HG03439 (cell line): Measurements from ENCODE around the gene P2RY12.

Experiments
- ATAC-seq: cut with Tn5 transposase; IDR thresholded peaks from one replicate; pipeline ENCODE4 v1.9.1; 2021; ENCODE audit warnings: mild to moderate bottlenecking, moderate library complexity; ENCODE audit not compliant: unreplicated experiment

Gene P2RY12

GRCh38 chr3:151350656-151351055, 33.9 kb downstream of the P2RY12 start:
- no peak for ATAC-seq

DNA sequence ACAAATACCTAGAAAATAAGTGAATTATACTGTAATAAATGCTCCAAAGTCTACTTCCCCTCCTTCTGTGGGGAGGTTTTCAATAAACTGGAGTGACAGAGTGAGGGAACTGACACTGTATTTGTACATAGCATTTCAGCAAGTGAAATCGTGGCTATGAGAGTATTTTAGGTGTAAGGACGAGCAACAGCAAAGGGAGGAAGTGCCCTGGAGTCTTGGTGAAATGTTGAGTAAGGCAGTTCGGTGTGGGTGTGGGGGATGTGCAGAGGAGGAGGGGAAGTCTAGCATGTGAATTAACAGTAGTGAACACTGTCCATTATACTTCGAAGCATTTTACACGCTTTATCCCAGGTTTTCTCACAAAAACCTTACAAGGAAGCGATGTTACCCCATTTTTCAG, 37.1 kb downstream of the P2RY12 start:
- ATAC-seq = no peak

DNA sequence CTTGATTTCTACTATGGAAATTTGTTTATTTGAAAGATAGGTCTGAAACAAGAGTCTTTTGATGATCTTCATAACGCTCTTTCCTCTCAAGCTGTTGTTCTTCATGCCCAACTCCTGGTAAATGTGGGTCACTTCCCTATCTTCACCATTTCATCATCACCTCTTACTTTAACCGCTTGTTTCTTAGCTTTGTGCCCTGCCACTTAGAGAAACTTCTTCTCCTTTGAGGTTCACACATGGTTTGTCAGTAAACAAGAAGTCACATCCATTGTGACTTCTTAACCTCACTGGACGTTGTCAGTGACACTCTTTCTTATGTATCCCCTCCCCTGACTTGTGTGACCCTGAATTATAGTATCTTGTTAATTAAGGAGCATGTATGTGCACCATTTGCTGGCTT, 38.3 kb downstream of the P2RY12 start:
- ATAC-seq = no peak

- ATAC-seq = no peak
Measured at GRCh38 chr3:151345859-151346258, 38.7 kb downstream of the P2RY12 start.

GRCh38 chr3:151331696-151332095, 52.9 kb downstream of the P2RY12 start:
- no peak for ATAC-seq

DNA sequence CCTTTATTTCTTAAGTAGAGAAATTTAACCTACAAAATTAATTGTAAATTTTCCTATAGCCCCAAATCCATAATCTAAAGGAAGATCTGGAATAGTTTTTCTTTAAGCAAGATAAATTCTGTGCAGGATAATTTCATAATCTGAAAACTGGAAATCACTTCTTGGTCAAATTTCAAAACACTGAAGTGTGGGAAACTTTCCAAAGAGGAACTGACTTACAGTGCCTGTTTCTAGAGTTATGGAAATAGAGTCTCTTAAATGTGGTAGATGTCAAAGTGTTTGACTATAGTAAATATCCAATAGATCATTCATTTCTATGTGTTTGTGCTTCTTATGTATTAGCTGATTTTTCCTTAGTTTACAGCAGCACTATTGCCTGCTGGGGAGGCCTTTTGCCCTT, 53.7 kb downstream of the P2RY12 start:
- no peak for ATAC-seq

- no peak for ATAC-seq
Measured at GRCh38 chr3:151330379-151330778, 54.2 kb downstream of the P2RY12 start.

DNA sequence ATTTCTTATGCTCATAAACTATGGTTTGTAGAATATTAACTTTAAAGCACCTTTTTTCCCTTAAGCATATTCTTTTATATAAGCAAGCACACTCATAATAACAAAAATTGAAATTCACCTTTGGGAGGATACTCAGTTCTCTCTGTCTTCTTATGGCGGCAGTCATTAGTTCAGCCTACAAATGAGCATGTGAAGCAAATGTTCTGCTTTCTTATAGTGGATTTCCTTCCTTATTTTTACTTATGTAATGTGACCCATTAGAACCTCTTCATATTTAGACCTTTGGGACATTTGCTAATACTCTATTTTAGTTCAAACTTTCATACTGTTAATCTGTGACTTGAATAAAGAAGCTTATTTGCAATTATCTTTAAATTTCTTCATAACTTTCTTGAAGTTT, 55.2 kb downstream of the P2RY12 start, which contains the start of gene P2RY13:
Gene P2RY13 (minus strand): TSS at position 187 of the 400 bp plus-strand sequence. CDS start 21 bp downstream, at position 166.
- ATAC-seq = no peak

DNA sequence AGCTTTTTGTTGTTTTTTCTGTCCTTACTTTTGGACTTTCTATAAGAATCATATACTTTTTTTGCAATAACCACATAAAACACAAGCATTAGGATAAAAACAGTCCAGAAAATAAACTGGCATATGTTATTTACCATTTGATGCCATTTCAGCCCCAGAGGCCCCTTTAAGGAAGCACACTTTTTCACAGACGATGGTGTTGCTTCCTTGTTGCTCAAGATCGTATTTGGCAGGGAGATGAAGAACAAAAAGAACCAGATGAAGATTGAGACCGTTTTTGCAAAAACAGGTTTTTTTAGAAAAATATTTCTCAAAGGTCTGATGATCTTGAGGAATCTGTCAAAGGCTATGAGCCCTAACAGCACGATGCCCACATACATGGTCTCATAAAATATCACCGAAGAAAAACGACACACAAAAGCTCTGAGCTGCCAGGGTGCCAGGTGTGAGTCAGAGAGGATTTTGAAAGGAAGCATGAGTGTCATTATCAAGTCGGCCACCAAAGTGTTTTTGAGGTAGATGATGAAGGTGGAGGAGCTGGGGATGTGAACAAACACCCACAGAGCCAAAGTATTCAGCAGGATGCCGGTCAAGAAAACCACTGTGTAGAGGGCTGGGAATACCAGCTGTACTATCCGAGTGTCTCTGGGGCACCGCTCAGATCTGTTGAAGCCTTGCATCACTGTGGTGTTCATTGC, 56.1 kb downstream of the P2RY12 start:
- no peak for ATAC-seq

DNA sequence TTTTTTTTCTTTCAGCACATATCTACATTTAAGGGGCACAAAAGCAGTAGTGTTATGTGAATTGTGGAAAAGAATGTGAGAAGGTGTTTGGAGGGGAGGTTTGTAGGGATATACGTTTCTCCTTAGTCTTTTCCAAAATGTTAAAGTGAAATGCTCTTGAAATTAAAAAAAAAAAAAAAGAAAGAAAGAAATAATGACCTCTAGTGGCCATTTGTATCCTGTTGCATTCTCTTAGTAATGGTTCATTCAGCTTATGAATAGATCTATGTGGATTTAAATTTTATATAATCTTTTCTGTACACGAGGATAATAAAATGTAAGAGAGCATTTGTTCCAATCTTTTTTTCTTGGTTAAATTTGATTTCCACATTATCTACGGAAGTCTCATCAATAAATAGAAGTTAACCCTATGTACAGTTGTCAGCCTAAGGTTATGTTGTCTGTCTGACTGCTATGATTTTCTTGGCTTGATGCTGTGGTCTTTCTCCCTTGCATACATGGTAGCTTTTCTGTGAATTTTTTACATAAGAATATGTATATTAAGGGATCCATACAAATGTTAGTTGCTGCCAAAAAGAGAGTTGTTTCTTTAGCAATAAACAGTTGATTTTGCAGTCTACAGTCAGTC, 56.9 kb downstream of the P2RY12 start:
- no peak for ATAC-seq

GRCh38 chr3:151322511-151322910, 62.0 kb downstream of the P2RY12 start:
- no peak for ATAC-seq

DNA sequence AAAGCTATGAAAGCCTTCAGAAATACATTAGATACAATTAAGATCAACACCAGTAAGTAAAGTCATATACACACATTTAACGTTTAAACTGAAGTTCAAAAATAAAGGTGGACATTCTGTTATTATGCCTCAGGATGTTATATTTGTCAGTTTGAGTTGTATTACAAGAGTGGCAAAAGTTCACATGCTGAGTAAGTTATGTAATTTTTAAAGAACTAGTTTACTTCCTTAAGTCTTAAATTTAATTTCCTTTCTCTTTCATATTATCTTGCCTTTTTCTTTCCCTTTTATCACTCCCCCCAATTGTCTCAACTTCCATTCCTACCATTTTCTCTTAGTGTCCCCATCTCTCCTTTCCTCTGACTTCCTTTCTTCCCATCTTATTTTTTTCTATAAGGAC, 63.0 kb downstream of the P2RY12 start:
- ATAC-seq = no peak

GRCh38 chr3:151320131-151320530, 64.4 kb downstream of the P2RY12 start:
- ATAC-seq = no peak

- ATAC-seq = no peak
Measured at GRCh38 chr3:151319628-151320027, 64.9 kb downstream of the P2RY12 start.

- no peak for ATAC-seq
Measured at GRCh38 chr3:151318991-151319390, 65.6 kb downstream of the P2RY12 start.

GRCh38 chr3:151318313-151318712, 66.2 kb downstream of the P2RY12 start:
- no peak for ATAC-seq

DNA sequence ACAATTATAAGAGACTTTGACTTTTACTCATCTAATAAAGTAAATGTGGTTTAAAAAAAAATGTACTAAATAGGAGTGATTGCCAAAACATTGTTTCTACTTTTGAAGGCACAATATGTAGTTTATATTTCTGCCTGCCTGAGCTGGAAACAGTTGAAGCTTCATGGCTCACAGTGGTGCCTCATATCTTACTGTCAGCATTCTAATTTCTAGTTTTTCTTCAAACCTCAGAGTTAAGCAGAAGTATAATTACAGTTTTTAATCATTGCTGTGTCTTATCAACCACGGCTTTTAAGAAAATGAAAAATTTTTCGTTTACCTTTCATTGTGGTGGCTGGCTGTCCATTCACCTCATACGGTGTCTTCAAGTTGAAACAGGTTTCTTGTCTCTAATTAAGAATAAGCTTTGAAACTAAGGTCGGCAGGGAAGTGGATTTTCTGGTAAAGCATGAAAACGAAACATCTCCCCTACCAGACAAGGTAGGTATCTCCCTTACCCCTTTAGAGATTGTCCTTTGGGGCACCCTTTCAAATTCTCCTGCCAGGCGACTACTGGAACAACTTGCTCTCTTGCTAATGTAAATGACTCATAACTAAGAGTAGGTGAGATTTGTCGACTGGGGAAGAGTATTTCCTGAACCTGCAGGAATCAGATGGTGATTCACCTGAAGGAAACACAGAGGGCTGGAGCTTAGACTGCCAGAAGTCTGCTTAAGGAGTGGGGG, 68.1 kb downstream of the P2RY12 start, which contains the start of gene GPR87:
Gene GPR87 (minus strand): TSS at position 554 of the 725 bp plus-strand sequence. CDS start 16,720 bp downstream, outside the sequence.
- no peak for ATAC-seq

GRCh38 chr3:151315846-151316245, 68.7 kb downstream of the P2RY12 start:
- no peak for ATAC-seq

GRCh38 chr3:151315136-151315535, 69.4 kb downstream of the P2RY12 start:
- ATAC-seq = no peak

DNA sequence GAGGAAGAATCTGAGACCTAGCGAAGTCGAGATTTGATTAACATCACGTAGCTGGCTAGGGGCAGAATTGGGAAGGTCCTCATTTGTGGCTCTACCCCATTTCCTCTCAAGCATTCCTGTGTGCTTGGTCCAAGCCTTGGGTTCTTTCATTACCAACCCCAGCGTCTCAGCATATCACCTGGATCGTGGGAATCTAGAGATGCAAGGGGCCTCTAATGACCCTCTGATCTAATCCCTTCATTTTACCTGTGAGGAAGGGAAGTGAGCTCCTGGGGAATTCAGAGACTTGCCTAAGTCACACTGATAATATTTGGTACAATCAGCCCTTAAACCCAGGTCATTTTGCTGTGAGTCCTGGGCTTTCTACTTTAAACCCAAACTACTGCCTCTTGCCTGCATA, 70.0 kb downstream of the P2RY12 start:
- no peak for ATAC-seq

GRCh38 chr3:151314137-151314536, 70.4 kb downstream of the P2RY12 start:
- no peak for ATAC-seq

DNA sequence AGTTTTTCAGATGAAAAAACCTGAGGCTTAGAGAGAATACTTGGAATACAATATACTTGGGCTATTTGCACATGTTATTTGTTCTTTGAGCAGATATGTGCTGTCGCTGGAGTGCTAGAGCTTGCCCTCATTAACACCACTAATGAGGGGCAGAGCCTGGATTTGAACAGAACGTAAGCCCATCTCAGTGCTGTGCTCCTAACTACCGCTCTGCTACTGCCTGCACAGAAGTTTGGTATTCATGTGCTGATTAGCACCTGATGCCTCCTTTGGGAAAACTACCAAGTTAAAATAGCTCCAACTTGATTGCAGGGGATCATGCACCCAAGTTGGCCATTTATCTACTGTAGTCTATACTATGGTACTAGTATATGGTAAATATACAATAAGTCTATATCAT, 71.6 kb downstream of the P2RY12 start:
- no peak for ATAC-seq
